GM18873 (cell line): Measurements from ENCODE around the gene NCAPD2.

ENCODE experiments used
- ATAC-seq: cut with Tn5 transposase; IDR thresholded peaks from one replicate; pipeline ENCODE4 v1.9.1; 2021; ENCODE audit warnings: mild to moderate bottlenecking, moderate library complexity, moderate number of reproducible peaks; ENCODE audit not compliant: unreplicated experiment, low FRiP score

NCAPD2 gene, protein sequence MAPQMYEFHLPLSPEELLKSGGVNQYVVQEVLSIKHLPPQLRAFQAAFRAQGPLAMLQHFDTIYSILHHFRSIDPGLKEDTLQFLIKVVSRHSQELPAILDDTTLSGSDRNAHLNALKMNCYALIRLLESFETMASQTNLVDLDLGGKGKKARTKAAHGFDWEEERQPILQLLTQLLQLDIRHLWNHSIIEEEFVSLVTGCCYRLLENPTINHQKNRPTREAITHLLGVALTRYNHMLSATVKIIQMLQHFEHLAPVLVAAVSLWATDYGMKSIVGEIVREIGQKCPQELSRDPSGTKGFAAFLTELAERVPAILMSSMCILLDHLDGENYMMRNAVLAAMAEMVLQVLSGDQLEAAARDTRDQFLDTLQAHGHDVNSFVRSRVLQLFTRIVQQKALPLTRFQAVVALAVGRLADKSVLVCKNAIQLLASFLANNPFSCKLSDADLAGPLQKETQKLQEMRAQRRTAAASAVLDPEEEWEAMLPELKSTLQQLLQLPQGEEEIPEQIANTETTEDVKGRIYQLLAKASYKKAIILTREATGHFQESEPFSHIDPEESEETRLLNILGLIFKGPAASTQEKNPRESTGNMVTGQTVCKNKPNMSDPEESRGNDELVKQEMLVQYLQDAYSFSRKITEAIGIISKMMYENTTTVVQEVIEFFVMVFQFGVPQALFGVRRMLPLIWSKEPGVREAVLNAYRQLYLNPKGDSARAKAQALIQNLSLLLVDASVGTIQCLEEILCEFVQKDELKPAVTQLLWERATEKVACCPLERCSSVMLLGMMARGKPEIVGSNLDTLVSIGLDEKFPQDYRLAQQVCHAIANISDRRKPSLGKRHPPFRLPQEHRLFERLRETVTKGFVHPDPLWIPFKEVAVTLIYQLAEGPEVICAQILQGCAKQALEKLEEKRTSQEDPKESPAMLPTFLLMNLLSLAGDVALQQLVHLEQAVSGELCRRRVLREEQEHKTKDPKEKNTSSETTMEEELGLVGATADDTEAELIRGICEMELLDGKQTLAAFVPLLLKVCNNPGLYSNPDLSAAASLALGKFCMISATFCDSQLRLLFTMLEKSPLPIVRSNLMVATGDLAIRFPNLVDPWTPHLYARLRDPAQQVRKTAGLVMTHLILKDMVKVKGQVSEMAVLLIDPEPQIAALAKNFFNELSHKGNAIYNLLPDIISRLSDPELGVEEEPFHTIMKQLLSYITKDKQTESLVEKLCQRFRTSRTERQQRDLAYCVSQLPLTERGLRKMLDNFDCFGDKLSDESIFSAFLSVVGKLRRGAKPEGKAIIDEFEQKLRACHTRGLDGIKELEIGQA (N-terminal part only)

GRCh38 chr12:6493497-6494257 lies at the start of gene NCAPD2:
NCAPD2 (plus strand) TSS chr12:6494102; CDS start chr12:6495099, 997 bp downstream.
- ATAC-seq: peak; percentile 70

- ATAC-seq: no peak
Measured at GRCh38 chr12:6444704-6445688, 48.9 kb upstream of the NCAPD2 start, which contains the start of gene CD27. CD27 (plus strand) TSS chr12:6444955; CDS start chr12:6445096, 141 bp downstream.

DNA sequence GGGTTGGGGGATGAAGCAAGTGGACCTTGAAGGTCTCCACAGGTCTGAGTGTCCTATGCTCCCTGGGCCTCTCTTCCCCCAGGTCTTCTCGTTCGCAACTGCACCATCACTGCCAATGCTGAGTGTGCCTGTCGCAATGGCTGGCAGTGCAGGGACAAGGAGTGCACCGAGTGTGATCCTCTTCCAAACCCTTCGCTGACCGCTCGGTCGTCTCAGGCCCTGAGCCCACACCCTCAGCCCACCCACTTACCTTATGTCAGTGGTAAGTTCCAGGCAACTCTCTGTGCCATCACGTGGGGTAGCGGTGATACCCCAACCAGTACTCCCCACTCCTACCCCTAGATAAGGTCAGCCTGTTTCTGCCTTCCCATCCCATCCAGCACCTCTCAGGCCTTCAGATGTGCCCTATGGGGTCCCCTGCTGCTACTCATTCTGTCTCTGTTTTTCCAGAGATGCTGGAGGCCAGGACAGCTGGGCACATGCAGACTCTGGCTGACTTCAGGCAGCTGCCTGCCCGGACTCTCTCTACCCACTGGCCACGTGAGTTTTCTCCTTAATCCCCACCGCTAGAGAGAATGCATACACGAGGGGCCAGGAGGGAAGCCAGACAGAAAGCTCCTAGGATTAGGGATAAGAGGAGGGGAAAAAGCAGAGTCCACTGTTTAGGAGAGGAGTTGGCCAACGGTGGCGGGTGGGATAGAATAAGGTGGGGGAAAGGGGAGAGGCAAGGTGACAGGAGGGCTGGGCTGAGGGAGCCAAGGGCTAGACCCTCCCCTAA lies 43.6 kb upstream of the NCAPD2 start:
- no peak for ATAC-seq

DNA sequence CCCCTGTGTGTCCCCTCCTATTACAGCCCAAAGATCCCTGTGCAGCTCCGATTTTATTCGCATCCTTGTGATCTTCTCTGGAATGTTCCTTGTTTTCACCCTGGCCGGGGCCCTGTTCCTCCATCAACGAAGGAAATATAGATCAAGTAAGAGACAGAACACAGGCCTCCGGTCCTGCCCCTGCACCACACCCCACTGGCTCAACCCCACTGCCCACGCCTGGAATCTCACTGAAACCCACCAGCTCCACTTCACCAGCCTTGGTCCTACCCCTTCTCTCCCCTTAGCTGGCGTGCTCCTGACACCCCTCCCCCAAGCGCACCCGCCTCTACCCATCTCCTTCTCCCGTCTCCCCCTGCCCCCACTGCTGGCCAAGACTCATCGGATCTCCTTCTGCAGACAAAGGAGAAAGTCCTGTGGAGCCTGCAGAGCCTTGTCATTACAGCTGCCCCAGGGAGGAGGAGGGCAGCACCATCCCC lies 43.0 kb upstream of the NCAPD2 start:
- no peak for ATAC-seq

GRCh38 chr12:6451348-6452244 lies 42.3 kb upstream of the NCAPD2 start, which contains the start of gene TAPBPL:
TAPBPL (plus strand) TSS chr12:6452042; CDS start chr12:6452249, 207 bp downstream.
- ATAC-seq: no peak

DNA sequence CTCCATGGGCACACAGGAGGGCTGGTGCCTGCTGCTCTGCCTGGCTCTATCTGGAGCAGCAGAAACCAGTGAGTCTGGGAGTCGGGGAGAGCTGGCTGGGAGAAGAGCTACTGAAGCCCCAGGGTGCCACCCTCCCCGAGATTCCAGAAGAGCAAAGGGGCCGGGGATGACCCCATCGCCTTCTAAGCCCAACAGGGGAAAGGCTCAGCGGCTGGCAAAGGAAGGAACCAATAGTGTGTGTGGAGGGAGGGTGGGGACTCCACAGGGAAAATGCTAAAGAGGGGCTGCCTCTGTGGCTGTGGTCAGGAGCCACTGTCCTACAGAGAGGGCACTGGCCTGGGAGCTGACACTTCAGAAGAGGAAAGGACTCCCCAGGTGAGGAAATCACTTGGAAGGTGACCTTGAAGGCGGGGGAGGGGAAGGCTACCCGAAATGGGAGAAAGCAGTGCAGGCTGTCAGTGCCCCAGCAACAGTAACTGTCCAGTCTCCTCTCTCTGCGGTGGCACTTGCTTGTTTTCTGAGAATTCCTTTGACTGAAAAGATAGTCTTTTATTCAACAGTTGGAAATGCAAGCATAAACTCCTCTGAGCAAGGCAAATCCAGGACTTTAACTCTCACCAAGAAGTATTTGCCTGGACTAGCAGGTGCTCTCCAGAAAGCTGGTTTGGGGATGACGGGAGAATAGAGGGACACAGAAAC lies 41.5 kb upstream of the NCAPD2 start:
- no peak for ATAC-seq

DNA sequence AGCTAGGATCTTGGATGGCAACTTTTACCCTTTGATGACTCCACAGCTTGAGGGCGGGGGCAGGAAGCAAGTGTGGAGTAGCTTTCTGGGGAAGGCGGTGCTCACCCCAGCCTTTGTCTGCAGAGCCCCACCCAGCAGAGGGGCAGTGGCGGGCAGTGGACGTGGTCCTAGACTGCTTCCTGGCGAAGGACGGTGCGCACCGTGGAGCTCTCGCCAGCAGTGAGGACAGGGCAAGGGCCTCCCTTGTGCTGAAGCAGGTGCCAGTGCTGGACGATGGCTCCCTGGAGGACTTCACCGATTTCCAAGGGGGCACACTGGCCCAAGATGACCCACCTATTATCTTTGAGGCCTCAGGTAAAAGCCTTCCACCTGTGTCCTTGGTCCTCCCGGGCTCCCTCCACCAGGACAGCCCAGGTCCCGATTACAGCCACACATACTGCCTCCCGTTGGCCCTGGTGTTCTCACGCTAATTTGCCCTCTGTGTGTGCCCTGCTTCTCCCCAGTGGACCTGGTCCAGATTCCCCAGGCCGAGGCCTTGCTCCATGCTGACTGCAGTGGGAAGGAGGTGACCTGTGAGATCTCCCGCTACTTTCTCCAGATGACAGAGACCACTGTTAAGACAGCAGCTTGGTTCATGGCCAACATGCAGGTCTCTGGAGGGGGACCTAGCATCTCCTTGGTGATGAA lies 40.8 kb upstream of the NCAPD2 start:
- no peak for ATAC-seq

DNA sequence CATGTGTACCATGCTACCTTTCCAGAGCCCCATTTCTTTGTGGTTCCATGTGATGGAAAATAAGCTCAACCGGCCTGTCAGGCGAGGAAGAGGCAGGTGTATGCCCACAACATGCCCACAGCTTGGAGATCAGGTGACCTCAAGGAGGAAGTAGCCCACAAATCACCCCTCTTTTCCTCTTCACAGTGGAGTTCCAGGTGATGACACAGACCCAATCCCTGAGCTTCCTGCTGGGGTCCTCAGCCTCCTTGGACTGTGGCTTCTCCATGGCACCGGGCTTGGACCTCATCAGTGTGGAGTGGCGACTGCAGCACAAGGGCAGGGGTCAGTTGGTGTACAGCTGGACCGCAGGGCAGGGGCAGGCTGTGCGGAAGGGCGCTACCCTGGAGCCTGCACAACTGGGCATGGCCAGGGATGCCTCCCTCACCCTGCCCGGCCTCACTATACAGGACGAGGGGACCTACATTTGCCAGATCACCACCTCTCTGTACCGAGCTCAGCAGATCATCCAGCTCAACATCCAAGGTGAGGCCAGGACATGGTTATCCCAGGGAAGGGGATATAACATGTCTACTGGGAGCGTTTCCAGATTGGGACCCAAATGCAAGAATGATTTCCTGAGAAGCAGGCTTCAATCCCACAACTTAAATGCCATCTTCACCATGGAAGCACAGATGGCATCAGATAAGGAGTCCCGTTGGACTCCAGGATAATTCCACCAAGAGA lies 36.5 kb upstream of the NCAPD2 start:
- ATAC-seq: no peak

DNA sequence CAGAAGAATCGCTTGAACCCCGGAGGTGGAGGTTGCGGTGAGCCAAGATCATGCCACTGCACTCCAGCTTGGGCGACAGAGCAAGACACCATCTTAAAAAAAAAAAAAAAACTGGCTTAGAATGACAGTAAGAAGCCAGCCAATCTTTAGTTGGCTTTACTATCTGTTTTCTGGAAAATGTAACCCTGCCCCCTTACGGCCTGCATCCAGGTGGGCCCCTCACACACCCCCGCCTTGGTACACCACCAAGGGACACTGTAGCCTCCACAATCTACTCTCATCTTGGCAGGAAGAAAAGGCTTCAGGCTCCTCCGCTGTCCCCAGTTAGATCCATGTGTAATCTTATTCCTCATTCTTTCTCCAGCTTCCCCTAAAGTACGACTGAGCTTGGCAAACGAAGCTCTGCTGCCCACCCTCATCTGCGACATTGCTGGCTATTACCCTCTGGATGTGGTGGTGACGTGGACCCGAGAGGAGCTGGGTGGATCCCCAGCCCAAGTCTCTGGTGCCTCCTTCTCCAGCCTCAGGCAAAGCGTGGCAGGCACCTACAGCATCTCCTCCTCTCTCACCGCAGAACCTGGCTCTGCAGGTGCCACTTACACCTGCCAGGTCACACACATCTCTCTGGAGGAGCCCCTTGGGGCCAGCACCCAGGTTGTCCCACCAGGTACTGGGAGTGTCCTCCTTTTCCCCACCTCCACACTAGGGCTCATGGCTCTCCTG lies 35.5 kb upstream of the NCAPD2 start:
- ATAC-seq: no peak

DNA sequence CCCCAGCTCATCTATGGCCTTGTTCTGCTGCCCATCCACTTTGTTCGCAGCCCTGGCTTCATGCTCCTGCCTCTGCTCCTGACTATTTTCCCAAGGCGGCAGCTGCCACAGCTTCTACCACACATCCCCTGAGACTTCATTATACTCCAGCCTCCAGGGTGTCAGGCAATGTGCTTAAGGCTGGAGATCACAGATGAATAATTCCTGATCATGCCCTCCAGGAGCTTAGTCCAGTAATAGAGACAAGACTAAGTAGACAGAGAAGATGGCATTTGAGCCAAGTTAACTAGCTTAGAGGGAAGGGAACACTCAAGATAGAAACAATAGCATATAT lies 34.9 kb upstream of the NCAPD2 start:
- ATAC-seq: no peak

DNA sequence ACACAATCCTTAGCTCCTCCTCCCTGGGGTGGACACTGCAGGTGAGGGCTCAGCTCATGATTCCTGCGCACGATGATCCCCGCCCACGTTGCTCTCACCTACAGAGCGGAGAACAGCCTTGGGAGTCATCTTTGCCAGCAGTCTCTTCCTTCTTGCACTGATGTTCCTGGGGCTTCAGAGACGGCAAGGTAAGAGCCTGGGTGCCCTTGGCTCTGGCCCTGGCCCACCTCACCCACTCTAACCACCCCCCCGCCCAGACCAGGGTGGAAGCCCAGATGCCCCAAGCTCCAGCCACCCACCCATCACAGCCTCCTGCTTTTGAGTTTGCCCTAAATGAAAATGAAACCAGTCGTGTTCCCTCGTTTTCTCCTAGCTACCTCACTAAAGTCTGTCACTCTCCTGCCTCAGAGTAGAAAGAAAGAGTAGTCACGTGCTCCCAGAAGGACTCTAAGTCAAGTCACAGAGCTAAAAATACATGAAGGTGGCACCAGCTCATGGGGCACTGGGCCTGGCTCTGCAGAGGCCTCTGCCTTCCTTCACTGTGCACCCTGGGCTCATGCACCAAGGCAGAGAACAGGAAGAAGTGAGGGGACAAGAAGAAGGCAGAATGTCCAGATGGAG lies 33.0 kb upstream of the NCAPD2 start:
- no peak for ATAC-seq

GRCh38 chr12:6461401-6462233 lies 32.3 kb upstream of the NCAPD2 start:
- peak; percentile 72 for ATAC-seq
